Measurements from ENCODE around the gene CBFA2T2.
"Not testable (repeated sequence)": the region's sequence is repeated elsewhere in the genome, so short reads cannot be mapped to it uniquely, and the experiment has no call there.

CBFA2T2 gene

DNA sequence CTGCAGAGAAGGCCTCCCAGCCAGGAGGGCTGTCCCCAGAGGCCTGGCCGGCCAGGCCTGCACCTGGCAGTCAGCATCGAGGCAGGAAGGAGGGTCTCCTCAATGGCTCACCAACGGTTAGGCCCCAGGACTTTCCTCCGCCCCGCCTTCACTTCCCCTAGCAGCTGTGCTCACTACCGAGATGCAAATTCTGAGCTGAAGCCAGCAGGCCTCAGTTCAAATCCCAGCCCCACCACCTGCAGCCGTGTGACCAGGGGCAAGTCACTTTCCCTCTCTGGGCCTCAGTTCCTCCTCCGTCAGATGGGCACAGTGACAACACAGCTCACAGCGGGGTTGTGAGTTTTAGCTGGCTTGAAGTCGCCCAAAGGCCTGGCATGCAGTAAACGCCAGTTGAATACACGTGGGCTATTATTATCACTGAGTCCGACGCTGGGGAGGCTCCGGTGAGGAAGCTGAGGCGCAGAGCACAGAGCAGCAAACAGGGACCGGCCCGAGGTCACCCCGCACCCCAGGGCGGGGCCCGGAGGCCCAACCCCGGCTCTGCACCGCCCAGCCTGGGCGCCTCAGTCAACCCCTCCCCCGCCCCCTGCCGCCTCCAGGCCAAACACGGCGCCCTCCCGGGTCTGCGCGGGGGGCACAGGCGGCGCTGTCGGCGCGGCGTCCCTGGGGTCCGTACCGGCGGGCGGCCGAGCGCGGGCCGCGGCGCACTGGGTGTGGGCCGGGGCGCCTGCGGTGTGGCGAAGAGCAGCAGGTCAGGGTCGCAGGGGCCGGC is 195.6 kb downstream of the CBFA2T2 start:
- peak; percentile 68 for DNase-seq

- peak; percentile 94 for DNase-seq
Measured at GRCh38 chr20:33686100-33686983, 196.4 kb downstream of the CBFA2T2 start, which contains the start of gene E2F1. E2F1 (minus strand) TSS chr20:33686385; CDS start chr20:33686264, 121 bp downstream.

- no peak for DNase-seq
Measured at GRCh38 chr20:33686984-33687366, 197.1 kb downstream of the CBFA2T2 start.

DNA sequence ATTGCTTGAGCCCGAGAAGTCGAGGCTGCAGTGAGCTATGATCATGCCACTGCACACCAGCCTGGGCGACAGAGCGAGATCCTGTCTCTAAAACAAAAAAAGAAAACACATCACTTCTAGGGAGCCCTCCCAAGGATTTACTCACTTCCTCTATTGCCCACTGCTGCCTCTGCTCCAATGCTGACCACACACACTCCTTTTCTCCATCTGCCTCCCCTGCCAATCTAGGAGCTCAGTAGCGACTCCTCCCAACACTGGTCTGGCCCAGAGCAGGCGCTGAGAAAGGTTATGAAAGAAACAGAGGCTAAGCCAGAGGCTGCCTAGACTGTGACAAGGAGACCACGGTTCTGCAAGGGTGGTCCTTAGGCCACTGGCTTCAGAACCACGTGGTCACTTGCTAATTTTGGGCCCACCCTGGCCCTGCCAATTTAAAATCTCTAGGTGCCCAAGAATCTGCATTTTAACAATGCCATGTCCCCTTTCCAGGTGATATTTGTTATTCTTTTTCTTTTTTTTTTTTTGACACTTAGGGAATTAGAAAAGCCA is 197.5 kb downstream of the CBFA2T2 start:
- DNase-seq: no peak

- no peak for DNase-seq
Measured at GRCh38 chr20:33687993-33688937, 198.4 kb downstream of the CBFA2T2 start.

DNA sequence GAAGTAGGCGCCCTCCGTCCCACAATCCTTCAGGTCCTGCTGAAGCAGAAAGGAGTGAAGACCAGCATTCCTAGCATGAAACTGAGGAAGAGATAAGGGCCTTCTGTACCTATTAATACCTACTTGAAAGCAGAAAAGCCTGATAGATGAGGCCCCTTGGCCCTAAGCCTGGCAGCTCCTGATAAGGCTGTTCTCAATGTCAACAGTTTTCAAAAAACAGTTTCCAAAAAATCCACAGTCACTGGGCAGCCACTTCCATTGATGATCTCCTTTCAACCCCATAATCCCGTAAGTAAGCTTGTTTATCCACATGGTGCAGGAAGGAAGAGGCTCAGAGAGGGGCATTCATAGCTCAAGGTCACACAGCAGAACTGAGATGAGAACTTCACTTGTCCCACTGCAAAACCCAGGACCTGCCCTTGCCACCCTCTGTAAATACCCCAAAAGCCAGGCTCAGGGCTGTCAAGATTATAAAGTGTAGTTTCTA is 199.1 kb downstream of the CBFA2T2 start:
- DNase-seq: no peak

DNA sequence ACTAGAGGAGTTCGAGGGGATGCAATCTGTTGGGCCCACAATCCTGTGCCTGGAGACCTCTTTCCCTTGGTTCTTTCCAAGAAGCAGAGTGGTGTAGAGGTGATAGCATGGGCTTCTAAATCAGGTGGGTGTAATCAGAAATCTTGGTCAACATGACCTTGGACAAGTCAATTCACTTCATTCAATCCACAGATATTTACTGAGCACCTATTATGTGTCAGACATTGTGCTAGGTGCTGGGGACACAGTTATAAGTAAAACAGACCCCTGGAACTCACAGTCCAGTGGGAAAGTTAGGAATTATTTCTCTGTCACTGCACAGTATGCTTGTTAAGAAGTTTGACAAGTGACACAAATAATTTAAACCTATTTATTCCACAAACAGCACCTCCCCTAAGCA is 199.6 kb downstream of the CBFA2T2 start:
- no peak for DNase-seq

GRCh38 chr20:33689973-33690372 is 200.1 kb downstream of the CBFA2T2 start:
- DNase-seq: peak; percentile 18

DNA sequence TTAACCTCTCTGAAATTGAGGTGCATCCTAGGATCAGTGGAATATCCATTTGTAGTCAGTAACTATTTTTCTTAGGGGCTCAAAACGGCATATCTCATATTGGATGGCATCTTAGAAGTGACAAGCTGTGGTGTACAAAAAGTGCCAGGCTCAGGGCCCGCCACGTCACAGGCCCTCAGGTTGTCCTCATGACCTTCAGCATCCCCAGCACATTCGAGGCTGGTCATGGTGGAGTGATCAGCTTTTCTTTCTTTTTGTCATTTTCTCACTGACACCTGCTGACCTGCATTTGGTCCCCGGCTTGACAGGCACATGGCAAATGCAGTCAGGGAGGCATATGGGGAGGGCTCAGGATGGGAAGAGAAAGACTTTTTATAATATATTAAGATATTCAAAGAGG is 203.4 kb downstream of the CBFA2T2 start:
- DNase-seq: no peak

GRCh38 chr20:33693741-33694638 is 204.1 kb downstream of the CBFA2T2 start:
- DNase-seq: no peak

GRCh38 chr20:33694639-33695012 is 204.7 kb downstream of the CBFA2T2 start:
- no peak for DNase-seq

DNA sequence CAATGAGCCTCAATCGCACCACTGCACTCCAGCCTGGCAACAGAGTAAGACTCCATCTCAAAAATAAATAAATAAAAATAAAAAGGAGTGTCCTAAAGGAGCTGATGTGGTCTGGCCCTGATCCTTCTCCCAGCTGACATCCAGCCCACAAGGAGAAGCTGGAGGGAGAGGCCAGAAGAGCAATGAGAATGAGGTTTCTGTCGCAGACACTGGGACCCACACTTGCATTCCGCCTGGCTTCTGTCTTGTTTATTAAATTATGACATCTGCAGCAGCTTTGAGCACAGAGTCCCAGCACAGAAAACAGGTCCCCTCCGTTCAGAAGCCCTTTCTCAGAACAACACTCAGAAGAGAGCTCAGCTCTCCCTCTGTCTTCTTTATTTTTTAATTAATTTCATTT is 206.6 kb downstream of the CBFA2T2 start:
- no peak for DNase-seq

- DNase-seq: no peak
Measured at GRCh38 chr20:33697129-33697528, 207.2 kb downstream of the CBFA2T2 start.

- DNase-seq: not testable (repeated sequence)
Measured at GRCh38 chr20:33698966-33699365, 209.1 kb downstream of the CBFA2T2 start.
